RPMI7951 (cell line): ENCODE measurements around the gene BTBD17. TPM values are rescaled to one million over a fixed set of nuclear protein-coding genes. Genes with fewer than 3 reads are reported as not detected.
"Not testable (repeated sequence)": the region's sequence is repeated elsewhere in the genome, so short reads cannot be mapped to it uniquely, and the experiment has no call there.

Experiments
- DNase-seq: peaks from one replicate; pipeline ENCODE4 v3.0.0-alpha.2; 2012; ENCODE audit warnings: low read depth
- total RNA-seq: library from RNA; depleted of rRNA; stranded (reverse); fragments of >200 nt; shearing (Covaris generic); gene quantifications from 2 replicates; pipeline ENCODE4 v1.2.3, GENCODE V29; 2014; rRNA removed

Gene BTBD17, protein sequence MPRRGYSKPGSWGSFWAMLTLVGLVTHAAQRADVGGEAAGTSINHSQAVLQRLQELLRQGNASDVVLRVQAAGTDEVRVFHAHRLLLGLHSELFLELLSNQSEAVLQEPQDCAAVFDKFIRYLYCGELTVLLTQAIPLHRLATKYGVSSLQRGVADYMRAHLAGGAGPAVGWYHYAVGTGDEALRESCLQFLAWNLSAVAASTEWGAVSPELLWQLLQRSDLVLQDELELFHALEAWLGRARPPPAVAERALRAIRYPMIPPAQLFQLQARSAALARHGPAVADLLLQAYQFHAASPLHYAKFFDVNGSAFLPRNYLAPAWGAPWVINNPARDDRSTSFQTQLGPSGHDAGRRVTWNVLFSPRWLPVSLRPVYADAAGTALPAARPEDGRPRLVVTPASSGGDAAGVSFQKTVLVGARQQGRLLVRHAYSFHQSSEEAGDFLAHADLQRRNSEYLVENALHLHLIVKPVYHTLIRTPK
- total RNA-seq = not detected in 2 replicates

DNA sequence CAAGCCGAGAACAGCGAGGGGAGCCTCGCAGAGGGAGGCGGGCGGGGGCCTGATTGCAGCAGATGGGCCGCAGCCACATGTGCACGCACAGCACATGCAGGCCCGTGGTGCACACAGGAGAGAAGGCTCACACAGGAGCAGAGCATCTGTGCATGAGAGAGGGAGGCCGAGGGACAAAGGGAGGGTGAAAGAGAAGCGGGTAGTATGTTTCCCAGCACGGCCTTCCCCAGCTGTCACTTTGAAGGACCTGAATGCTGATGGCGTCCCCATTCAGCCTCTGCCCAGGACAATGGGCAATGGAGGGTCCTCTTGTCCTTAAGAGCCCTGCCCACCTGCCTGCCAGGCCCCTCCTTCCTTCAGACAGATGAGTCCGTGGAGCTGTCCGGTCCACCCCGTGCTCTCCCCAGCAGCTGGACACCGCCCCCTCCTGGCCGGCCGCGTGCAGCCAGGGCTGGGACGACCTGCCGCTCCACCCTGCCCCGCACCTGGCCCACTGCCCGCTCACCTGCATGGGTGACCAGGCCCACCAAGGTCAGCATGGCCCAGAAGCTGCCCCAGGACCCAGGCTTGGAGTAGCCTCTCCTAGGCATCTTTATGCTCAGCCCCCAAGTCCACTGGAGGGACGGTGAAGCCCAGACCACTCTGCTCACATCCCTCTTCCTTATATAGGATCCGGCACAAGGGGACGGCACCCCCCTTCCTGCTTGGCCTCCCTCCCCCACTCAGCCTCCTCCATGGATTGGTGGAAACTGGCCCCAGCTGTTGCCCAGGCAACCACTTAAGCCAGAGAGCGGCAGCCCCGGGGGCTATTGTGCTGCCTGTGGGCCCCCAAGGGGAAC lies at the start of gene BTBD17:
Gene BTBD17, minus strand, starts transcription at position 639 of the 839 bp plus-strand sequence. Its CDS starts 49 bp downstream, at position 590.
- DNase-seq = no peak

DNA sequence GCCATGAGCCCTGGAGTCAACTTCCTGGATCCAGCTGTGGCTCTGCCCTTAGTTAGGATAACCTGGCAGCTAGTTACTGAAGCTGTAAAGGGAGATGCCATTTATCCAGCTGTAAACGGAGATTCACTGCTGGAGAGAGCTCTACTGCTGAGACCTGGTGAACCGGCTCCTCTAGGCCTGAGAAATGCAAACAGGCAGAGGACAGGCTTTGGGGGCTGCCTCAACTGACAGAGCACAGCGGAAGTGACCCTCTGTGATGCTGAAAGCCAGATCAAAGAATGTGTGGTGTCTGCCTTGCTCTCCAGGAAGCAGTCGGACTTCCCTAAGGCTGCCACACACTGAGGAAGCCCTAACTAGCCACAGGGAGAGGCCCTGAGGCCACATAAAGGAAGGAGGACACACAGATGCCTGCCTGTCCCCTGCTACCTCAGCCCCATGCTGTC lies 48.4 kb upstream of the BTBD17 start:
- DNase-seq = no peak

- DNase-seq = peak; percentile 42
These were observed 47.1 kb upstream of the BTBD17 start for GRCh38 chr17:74408815-74409214.

GRCh38 chr17:74408262-74408661 lies 46.6 kb upstream of the BTBD17 start:
- peak; percentile 88 for DNase-seq

- peak; percentile 83 for DNase-seq
These were observed 45.7 kb upstream of the BTBD17 start for GRCh38 chr17:74407384-74407783.

GRCh38 chr17:74405311-74405710 lies 43.6 kb upstream of the BTBD17 start:
- not testable (repeated sequence) for DNase-seq

DNA sequence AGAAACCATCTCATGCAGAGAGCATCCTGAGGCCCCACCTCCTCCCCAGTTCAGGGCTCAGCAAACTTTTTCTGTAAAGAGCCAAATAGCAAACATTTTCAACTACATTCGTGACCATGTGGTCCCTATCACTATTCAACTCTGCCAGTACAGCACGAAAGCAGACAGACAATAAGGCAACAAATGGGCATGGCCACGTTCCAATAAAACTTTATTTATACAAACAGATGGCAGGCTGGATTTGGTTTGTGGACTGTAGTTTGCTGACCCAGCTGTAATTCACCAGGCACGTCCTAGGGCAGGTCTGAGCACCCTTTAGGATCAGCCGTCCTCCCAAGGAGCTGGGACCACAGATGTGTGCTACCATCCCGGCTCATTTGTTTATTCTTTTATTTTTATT lies 43.1 kb upstream of the BTBD17 start:
- no peak for DNase-seq

GRCh38 chr17:74404218-74404617 lies 42.5 kb upstream of the BTBD17 start:
- DNase-seq = no peak

DNA sequence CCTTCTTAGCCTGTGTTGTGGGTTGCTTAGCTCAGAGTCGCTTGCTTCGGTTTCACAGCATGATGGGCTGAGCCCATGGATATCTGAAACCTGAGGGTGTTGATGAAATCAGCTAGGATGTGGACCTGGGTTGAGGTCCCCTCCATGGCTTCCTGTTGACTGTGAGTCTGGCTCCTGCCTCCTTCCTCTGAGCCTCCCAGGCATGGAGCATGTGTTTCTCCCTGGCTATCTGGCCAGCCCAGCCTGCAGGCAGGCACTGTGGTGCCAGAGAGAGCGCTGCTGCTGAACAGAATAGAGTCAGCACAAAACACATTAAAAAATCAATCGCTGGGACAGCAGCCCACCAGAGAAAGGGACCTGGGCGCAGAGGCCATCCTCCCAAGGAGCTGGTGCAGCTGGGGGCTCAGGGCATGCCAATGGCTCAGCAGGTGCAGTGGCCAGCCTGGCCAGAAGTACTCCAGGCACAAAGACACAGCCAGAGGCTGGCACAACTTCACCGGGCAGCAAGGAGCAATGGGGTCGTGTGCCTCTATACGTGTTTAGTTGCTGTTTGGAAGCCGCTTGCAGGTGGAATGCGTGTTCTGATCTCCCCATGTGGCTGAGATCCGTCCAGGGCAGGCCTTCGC lies 42.0 kb upstream of the BTBD17 start:
- no peak for DNase-seq

- DNase-seq = no peak
These were observed 40.4 kb upstream of the BTBD17 start for GRCh38 chr17:74402048-74402447.

- no peak for DNase-seq
These were observed 34.9 kb upstream of the BTBD17 start for GRCh38 chr17:74396567-74396966.

GRCh38 chr17:74394977-74395376 lies 33.3 kb upstream of the BTBD17 start:
- peak; percentile 55 for DNase-seq

- no peak for DNase-seq
These were observed 32.7 kb upstream of the BTBD17 start for GRCh38 chr17:74394275-74394950.

DNA sequence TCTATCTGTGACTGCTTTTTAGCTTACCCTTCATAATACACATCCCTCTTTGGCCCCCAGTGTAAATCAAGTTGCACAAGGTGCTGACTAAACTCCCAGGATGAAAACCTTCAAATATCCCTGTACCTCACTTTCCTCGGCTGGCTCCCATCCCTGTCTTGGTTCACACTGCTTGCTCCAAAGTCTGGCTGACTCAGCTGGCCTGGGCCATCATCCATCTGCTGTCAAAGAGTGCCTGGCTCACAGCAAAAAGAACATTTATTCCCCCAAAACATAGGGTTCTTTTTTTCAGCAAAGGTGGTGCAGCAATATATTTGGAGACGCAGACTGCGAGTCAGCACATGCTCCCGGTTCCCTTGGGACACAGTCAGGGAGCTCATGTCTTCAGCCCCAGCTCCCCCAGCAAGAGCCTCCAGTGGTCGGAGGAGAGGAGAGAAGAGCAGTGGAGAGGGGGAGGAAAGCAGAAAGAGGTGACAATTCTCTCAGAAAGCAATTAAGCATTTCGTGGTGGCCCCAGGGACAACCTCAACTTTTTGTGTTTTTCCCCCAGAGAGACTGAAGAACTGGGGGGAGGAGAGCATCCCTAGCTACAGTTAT lies 31.8 kb upstream of the BTBD17 start:
- no peak for DNase-seq

GRCh38 chr17:74392848-74393247 lies 31.2 kb upstream of the BTBD17 start:
- DNase-seq = no peak

- DNase-seq = no peak
These were observed 30.1 kb upstream of the BTBD17 start for GRCh38 chr17:74391771-74392170.

DNA sequence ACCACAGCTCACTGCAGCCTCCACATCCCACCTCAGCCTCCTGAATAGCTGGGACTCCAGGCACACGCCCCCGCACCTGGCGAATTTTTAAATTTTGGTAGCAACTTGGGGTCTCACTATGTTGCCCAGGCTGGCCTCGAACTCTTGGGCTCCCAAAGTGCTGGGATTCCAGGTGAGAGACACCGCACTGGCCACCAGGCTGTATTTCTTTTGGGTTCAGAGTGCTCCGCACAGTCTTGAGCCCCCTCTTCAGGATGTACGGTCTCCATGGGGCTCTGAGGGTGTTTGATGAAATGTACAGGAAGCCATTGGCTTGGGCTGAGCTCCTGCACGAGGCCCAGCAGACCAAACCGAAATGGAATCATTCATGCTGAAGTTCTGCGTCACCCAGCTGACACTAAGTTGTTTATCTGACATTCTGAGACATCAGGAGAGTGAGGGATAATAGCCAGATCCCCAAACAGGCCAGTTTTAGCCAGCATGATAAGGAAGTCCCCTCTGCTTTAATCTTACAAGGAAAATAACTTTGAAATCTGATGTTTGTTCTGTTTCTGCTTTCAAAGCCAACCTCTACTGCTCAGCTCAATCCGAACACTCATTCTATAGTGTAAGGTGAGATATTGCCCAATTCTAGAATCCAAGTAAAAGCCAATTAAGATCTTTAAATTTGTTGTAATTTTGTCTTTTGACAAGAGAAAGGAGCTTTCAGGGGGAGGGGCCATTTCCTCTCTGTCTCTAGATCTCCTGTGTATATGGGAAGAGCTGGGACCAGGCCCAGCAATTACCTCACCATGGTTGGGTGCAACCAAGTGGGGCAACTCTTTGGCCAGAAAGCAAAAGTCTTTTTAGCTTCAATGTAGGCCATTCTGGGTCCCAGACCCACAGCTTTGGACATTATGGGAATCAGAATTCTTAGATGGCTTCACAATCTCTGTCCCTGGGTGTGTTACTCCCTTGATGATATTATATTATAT lies 29.3 kb upstream of the BTBD17 start:
- peak; percentile 32 for DNase-seq

GRCh38 chr17:74389937-74390679 lies 28.4 kb upstream of the BTBD17 start:
- no peak for DNase-seq

DNA sequence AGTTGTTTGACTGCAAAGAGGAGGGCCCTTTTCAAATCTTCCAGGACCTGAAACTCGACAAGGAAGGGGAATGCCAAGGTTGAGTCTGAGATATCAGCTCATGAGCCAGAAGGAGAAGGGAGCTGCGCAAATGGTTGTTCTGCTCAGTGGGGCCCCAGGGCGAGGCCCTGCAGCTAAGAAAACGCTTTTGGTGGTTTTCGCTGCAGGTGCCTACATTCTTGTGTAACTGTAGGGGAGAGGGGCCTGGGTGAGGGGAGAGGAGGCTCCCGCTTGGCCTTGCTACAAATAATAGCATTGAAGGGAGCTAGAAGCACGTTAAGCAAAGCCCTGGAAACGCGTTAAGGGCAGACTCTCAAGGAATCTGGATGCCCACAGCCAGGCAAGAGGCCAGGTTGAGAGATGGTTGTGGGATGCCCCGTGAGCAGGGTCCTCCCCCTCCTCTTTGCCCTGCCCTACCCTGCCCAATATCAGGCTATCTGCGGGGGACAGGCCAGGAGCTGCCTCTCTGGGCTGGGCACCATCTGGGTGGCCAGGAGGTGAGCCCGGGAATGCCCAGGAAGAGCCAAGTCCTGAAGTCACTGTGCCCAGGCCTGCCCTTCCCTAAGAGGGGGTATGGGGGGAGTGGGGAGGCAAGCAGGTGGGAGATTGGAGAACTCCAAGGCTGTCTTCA lies 27.6 kb upstream of the BTBD17 start:
- no peak for DNase-seq
